ENCODE results near the gene NR2E1. TPM values are rescaled to one million over a fixed set of nuclear protein-coding genes. Genes with fewer than 3 reads are reported as not detected.

Gene NR2E1
- total and polyA plus RNA-seq, 9 donors, result 0.05 TPM; not detected in 8

GRCh38 chr6:108203189-108204112 is 37.6 kb downstream of the NR2E1 start:
- H3K4me3 ChIP-seq (ENCODE audit: low read length), result no peak overlapping the region
- peak; percentile 41 for DNase-seq
- no peaks in the 10 kb centered on the region for H3K27me3 ChIP-seq (ENCODE audit: control insufficient read depth, insufficient read depth, low read length)
- no peak overlapping the region for H3K27ac ChIP-seq (ENCODE audit: low read length)
- H3K36me3 ChIP-seq (ENCODE audit: control insufficient read depth, insufficient read depth, low read length), result peaks cover 6% of the 10 kb centered on the region
- H3K4me1 ChIP-seq (ENCODE audit: control insufficient read depth, insufficient read depth, low read length), result peaks cover 6% of the 10 kb centered on the region
- 63% methylated on average over 9 of the region's 14 CpGs for WGBS (ENCODE audit: insufficient coverage)
- H3K9me3 ChIP-seq (replicated peaks; ENCODE audit: control insufficient read depth, low read depth, low read length), result no peaks in the 10 kb centered on the region

- no peaks in the 10 kb centered on the region for H3K9me3 ChIP-seq (replicated peaks; ENCODE audit: control insufficient read depth, low read depth, low read length)
- H3K4me1 ChIP-seq (ENCODE audit: control insufficient read depth, insufficient read depth, low read length), result peaks cover 6% of the 10 kb centered on the region
- peaks cover 12% of the 10 kb centered on the region for H3K36me3 ChIP-seq (ENCODE audit: control insufficient read depth, insufficient read depth, low read length)
- H3K27ac ChIP-seq (ENCODE audit: low read length), result no peak overlapping the region
- DNase-seq, result no peak
- 83% methylated on average over 4 of the region's 4 CpGs for WGBS (ENCODE audit: insufficient coverage)
- no peaks in the 10 kb centered on the region for H3K27me3 ChIP-seq (ENCODE audit: control insufficient read depth, insufficient read depth, low read length)
- no peak overlapping the region for H3K4me3 ChIP-seq (ENCODE audit: low read length)
These were observed 41.2 kb downstream of the NR2E1 start for GRCh38 chr6:108207013-108207412.

GRCh38 chr6:108209738-108210137 is 43.9 kb downstream of the NR2E1 start:
- WGBS (ENCODE audit: insufficient coverage), result no CpG with 5 or more reads among the region's 5 CpGs
- Histone ChIP-seq H3K4me1 (ENCODE audit: control insufficient read depth, insufficient read depth, low read length) (no peaks in the 10 kb centered on the region), H3K4me3 (ENCODE audit: low read length) (no peak overlapping the region), H3K27ac (ENCODE audit: low read length) (no peak overlapping the region), H3K27me3 (ENCODE audit: control insufficient read depth, insufficient read depth, low read length) (no peaks in the 10 kb centered on the region), H3K36me3 (ENCODE audit: control insufficient read depth, insufficient read depth, low read length) (peaks cover 10% of the 10 kb centered on the region), H3K9me3 (replicated peaks; ENCODE audit: control insufficient read depth, low read depth, low read length) (no peaks in the 10 kb centered on the region)
- no peak for DNase-seq

GRCh38 chr6:108210556-108210955 is 44.7 kb downstream of the NR2E1 start:
- H3K9me3 ChIP-seq (replicated peaks; ENCODE audit: control insufficient read depth, low read depth, low read length), result no peaks in the 10 kb centered on the region
- DNase-seq, result no peak
- H3K4me1 ChIP-seq (ENCODE audit: control insufficient read depth, insufficient read depth, low read length), result no peaks in the 10 kb centered on the region
- peaks cover 12% of the 10 kb centered on the region for H3K36me3 ChIP-seq (ENCODE audit: control insufficient read depth, insufficient read depth, low read length)
- WGBS (ENCODE audit: insufficient coverage), result no CpG with 5 or more reads among the region's 2 CpGs
- H3K27ac ChIP-seq (ENCODE audit: low read length), result no peak overlapping the region
- H3K27me3 ChIP-seq (ENCODE audit: control insufficient read depth, insufficient read depth, low read length), result no peaks in the 10 kb centered on the region
- no peak overlapping the region for H3K4me3 ChIP-seq (ENCODE audit: low read length)

GRCh38 chr6:108211671-108212070 is 45.8 kb downstream of the NR2E1 start:
- Histone ChIP-seq H3K27ac (ENCODE audit: low read length) (no peak overlapping the region), H3K36me3 (ENCODE audit: control insufficient read depth, insufficient read depth, low read length) (peaks cover 16% of the 10 kb centered on the region), H3K4me3 (ENCODE audit: low read length) (no peak overlapping the region), H3K27me3 (ENCODE audit: control insufficient read depth, insufficient read depth, low read length) (no peaks in the 10 kb centered on the region), H3K9me3 (replicated peaks; ENCODE audit: control insufficient read depth, low read depth, low read length) (no peaks in the 10 kb centered on the region), H3K4me1 (ENCODE audit: control insufficient read depth, insufficient read depth, low read length) (no peaks in the 10 kb centered on the region)
- 100% methylated on average over 2 of the region's 2 CpGs for WGBS (ENCODE audit: insufficient coverage)
- DNase-seq, result no peak

GRCh38 chr6:108222064-108222463 is 56.2 kb downstream of the NR2E1 start:
- Histone ChIP-seq H3K27me3 (ENCODE audit: control insufficient read depth, insufficient read depth, low read length) (no peaks in the 10 kb centered on the region), H3K4me1 (ENCODE audit: control insufficient read depth, insufficient read depth, low read length) (no peaks in the 10 kb centered on the region), H3K36me3 (ENCODE audit: control insufficient read depth, insufficient read depth, low read length) (peaks cover 16% of the 10 kb centered on the region), H3K4me3 (ENCODE audit: low read length) (no peak overlapping the region), H3K27ac (ENCODE audit: low read length) (no peak overlapping the region), H3K9me3 (replicated peaks; ENCODE audit: control insufficient read depth, low read depth, low read length) (no peaks in the 10 kb centered on the region)
- 83% methylated on average over 1 of the region's 2 CpGs for WGBS (ENCODE audit: insufficient coverage)
- no peak for DNase-seq

- no peaks in the 10 kb centered on the region for H3K4me1 ChIP-seq (ENCODE audit: control insufficient read depth, insufficient read depth, low read length)
- no peak overlapping the region for H3K27ac ChIP-seq (ENCODE audit: low read length)
- peak; percentile 20 for DNase-seq
- H3K27me3 ChIP-seq (ENCODE audit: control insufficient read depth, insufficient read depth, low read length), result no peaks in the 10 kb centered on the region
- WGBS (ENCODE audit: insufficient coverage), result no CpG with 5 or more reads among the region's 1 CpG
- peaks cover 16% of the 10 kb centered on the region for H3K36me3 ChIP-seq (ENCODE audit: control insufficient read depth, insufficient read depth, low read length)
- H3K4me3 ChIP-seq (ENCODE audit: low read length), result no peak overlapping the region
- H3K9me3 ChIP-seq (replicated peaks; ENCODE audit: control insufficient read depth, low read depth, low read length), result no peaks in the 10 kb centered on the region
These were observed 56.7 kb downstream of the NR2E1 start for GRCh38 chr6:108222504-108222903.

GRCh38 chr6:108227290-108227689 is 61.5 kb downstream of the NR2E1 start:
- Histone ChIP-seq H3K4me3 (ENCODE audit: low read length) (no peak overlapping the region), H3K36me3 (ENCODE audit: control insufficient read depth, insufficient read depth, low read length) (peaks cover under 1% of the 10 kb centered on the region), H3K9me3 (replicated peaks; ENCODE audit: control insufficient read depth, low read depth, low read length) (no peaks in the 10 kb centered on the region), H3K27ac (ENCODE audit: low read length) (no peak overlapping the region), H3K4me1 (ENCODE audit: control insufficient read depth, insufficient read depth, low read length) (no peaks in the 10 kb centered on the region), H3K27me3 (ENCODE audit: control insufficient read depth, insufficient read depth, low read length) (no peaks in the 10 kb centered on the region)
- DNase-seq, result no peak
- WGBS (ENCODE audit: insufficient coverage), result no CpG with 5 or more reads among the region's 3 CpGs

- no peaks in the 10 kb centered on the region for H3K4me1 ChIP-seq (ENCODE audit: control insufficient read depth, insufficient read depth, low read length)
- no peaks in the 10 kb centered on the region for H3K36me3 ChIP-seq (ENCODE audit: control insufficient read depth, insufficient read depth, low read length)
- no peak for DNase-seq
- no peak overlapping the region for H3K4me3 ChIP-seq (ENCODE audit: low read length)
- WGBS (ENCODE audit: insufficient coverage), result 100% methylated on average over 5 of the region's 8 CpGs
- no peaks in the 10 kb centered on the region for H3K9me3 ChIP-seq (replicated peaks; ENCODE audit: control insufficient read depth, low read depth, low read length)
- no peaks in the 10 kb centered on the region for H3K27me3 ChIP-seq (ENCODE audit: control insufficient read depth, insufficient read depth, low read length)
- no peak overlapping the region for H3K27ac ChIP-seq (ENCODE audit: low read length)
These were observed 62.6 kb downstream of the NR2E1 start for GRCh38 chr6:108228416-108228815.

GRCh38 chr6:108235127-108235526 is 69.3 kb downstream of the NR2E1 start:
- DNase-seq, result peak; percentile 24
- Histone ChIP-seq H3K9me3 (replicated peaks; ENCODE audit: control insufficient read depth, low read depth, low read length) (no peaks in the 10 kb centered on the region), H3K36me3 (ENCODE audit: control insufficient read depth, insufficient read depth, low read length) (peaks cover 3% of the 10 kb centered on the region), H3K27me3 (ENCODE audit: control insufficient read depth, insufficient read depth, low read length) (no peaks in the 10 kb centered on the region), H3K27ac (ENCODE audit: low read length) (no peak overlapping the region), H3K4me1 (ENCODE audit: control insufficient read depth, insufficient read depth, low read length) (no peaks in the 10 kb centered on the region), H3K4me3 (ENCODE audit: low read length) (no peak overlapping the region)
- WGBS (ENCODE audit: insufficient coverage), result 94% methylated on average over 2 of the region's 4 CpGs

Measured in muscle of leg (tissue), 11 donors.